GM12891 (cell line): ENCODE measurements around the gene CEMP1.

ENCODE experiments used
- PAX5 ChIP-seq: IDR thresholded peaks from 2 replicates; pipeline ENCODE4 v1.6.1; 2011; ENCODE audit warnings: low read length, moderate library complexity, mild to moderate bottlenecking; ENCODE audit not compliant: insufficient read depth, severe bottlenecking
- POLR2A ChIP-seq: IDR thresholded peaks from 2 replicates; pipeline ENCODE4 v1.6.1; 2011; ENCODE audit warnings: low read depth, low read length, control low read depth
- POLR2AphosphoS5 ChIP-seq: IDR thresholded peaks from 2 replicates; pipeline ENCODE4 v1.6.1; 2011; ENCODE audit warnings: low read depth, low read length, control low read depth
- POU2F2 ChIP-seq: IDR thresholded peaks from 2 replicates; pipeline ENCODE4 v1.6.1; 2011; ENCODE audit warnings: low read depth, mild to moderate bottlenecking, control low read depth, low read length, moderate library complexity
- SPI1 ChIP-seq: IDR thresholded peaks from 2 replicates; pipeline ENCODE4 v1.6.1; 2011; ENCODE audit warnings: low read depth, low read length, control low read depth
- TAF1 ChIP-seq: IDR thresholded peaks from 2 replicates; pipeline ENCODE4 v1.6.1; 2011; ENCODE audit warnings: low read depth, low read length, control low read depth

DNA sequence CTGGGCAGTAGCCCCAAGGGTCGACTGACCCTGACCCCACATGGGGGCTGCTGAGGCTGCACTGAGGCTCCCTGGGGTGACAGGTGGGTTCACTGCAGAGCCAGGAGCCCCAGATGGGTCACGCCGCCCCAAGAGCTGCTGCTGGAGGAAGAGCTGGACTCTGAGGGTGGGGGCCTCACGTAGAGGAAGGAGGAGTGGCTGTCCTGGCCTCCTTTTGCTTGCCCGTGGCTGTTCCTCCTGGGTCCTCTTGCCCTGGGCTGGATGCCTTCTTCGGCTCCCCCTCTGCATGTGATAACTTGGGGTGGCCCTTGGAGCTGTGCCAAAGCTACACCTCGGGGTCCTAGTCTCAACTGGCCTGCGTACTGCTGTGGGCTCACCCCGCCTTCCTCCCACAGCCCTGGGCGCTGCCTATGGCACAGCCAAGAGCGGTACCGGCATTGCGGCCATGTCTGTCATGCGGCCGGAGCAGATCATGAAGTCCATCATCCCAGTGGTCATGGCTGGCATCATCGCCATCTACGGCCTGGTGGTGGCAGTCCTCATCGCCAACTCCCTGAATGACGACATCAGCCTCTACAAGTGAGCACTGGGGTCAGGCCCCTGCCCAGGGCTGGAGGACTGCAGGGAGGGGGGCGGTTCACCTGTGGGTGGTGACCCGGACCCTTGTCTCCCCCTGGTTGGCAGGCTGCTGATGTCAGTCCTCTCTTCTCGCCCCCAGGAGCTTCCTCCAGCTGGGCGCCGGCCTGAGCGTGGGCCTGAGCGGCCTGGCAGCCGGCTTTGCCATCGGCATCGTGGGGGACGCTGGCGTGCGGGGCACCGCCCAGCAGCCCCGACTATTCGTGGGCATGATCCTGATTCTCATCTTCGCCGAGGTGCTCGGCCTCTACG is 12.1 kb downstream of the CEMP1 start:
- TF ChIP-seq POLR2AphosphoS5, result no peak
- no peak for TF ChIP-seq POLR2A
- TF ChIP-seq TAF1, result no peak
- TF ChIP-seq SPI1, result no peak
- TF ChIP-seq POU2F2, result no peak
- TF ChIP-seq PAX5, result no peak
